HUES64 (cell line): ENCODE data around the gene LBHD2.

ENCODE experiments used
- H3K27ac ChIP-seq: 2 replicates; pipeline ENCODE4 v1.7.0; 2013; ENCODE audit warnings: low read depth, low read length, inconsistent platforms
- H3K27me3 ChIP-seq: 2 replicates; pipeline ENCODE4 v1.6.1; 2013; ENCODE audit warnings: mild to moderate bottlenecking, low read length; ENCODE audit not compliant: insufficient read depth
- H3K36me3 ChIP-seq: 2 replicates; pipeline ENCODE4 v1.6.1; 2013; ENCODE audit warnings: mild to moderate bottlenecking, low read length; ENCODE audit not compliant: insufficient read depth
- H3K4me1 ChIP-seq: 2 replicates; pipeline ENCODE4 v1.6.1; 2013; ENCODE audit warnings: mild to moderate bottlenecking, low read length, moderate library complexity; ENCODE audit not compliant: insufficient read depth
- H3K4me3 ChIP-seq: 2 replicates; pipeline ENCODE4 v1.5.1; 2013; ENCODE audit warnings: mild to moderate bottlenecking, low read length, moderate library complexity
- H3K9ac ChIP-seq: 2 replicates; pipeline ENCODE4 v1.6.1; 2013; ENCODE audit warnings: mild to moderate bottlenecking, low read depth, low read length
- H3K9me3 ChIP-seq: 2 replicates; pipeline ENCODE4 v1.6.1; 2013; ENCODE audit warnings: low read depth, low read length; ENCODE audit not compliant: insufficient read depth
- WGBS: fragments of 150-250, 120-280 bp; methylation state at CpG from one replicate; pipeline ENCODE4 v1.1.7; 2013; ENCODE audit warnings: missing lambda C conversion rate; 5-methylcytosine and 5-hydroxymethylcytosine counted together

LBHD2 gene

DNA sequence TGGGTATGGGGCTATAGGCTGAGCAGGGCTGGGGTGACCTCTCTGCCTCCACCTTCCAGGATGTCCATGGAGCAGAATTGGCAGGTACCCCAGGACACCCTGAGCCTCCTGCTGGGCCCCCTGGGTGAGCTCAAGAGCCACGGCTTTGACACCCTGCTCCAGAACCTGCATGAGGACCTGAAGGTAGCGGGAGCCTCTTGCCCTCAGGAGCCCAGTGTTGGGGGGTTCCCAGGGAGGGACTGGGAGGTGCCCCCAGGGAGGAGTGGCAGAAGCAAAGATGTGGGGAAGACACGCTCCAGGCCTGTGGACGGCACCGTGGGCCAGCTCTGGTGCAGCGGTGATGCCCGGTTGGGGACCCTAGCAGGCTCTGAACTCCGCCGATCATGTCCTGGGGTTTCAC is 47.6 kb downstream of the LBHD2 start:
- H3K36me3 ChIP-seq: peaks cover 17% of the 10 kb centered on the region
- 95% methylated on average over 9 of the region's 9 CpGs for WGBS
- no peak overlapping the region for H3K9ac ChIP-seq
- no peak overlapping the region for H3K4me3 ChIP-seq
- H3K27ac ChIP-seq: no peak overlapping the region
- no peaks in the 10 kb centered on the region for H3K9me3 ChIP-seq
- H3K4me1 ChIP-seq: 0 out of 2 replicates have a peak, but pooled peaks cover under 1% of the 10 kb centered on the region
- H3K27me3 ChIP-seq: peaks cover 6% of the 10 kb centered on the region; the same call in 1 of the 2 replicates

- Histone ChIP-seq H3K27me3 (peaks cover 3% of the 10 kb centered on the region; the same call in 1 of the 2 replicates), H3K27ac (no peak overlapping the region), H3K9ac (no peak overlapping the region), H3K4me3 (no peak overlapping the region), H3K4me1 (peaks cover 10% of the 10 kb centered on the region; the same call in 1 of the 2 replicates), H3K36me3 (peaks cover 17% of the 10 kb centered on the region), H3K9me3 (no peaks in the 10 kb centered on the region)
- WGBS: 90% methylated on average over 39 of the region's 39 CpGs
Observed at GRCh38 chr14:103132381-103133209, 48.6 kb downstream of the LBHD2 start.

DNA sequence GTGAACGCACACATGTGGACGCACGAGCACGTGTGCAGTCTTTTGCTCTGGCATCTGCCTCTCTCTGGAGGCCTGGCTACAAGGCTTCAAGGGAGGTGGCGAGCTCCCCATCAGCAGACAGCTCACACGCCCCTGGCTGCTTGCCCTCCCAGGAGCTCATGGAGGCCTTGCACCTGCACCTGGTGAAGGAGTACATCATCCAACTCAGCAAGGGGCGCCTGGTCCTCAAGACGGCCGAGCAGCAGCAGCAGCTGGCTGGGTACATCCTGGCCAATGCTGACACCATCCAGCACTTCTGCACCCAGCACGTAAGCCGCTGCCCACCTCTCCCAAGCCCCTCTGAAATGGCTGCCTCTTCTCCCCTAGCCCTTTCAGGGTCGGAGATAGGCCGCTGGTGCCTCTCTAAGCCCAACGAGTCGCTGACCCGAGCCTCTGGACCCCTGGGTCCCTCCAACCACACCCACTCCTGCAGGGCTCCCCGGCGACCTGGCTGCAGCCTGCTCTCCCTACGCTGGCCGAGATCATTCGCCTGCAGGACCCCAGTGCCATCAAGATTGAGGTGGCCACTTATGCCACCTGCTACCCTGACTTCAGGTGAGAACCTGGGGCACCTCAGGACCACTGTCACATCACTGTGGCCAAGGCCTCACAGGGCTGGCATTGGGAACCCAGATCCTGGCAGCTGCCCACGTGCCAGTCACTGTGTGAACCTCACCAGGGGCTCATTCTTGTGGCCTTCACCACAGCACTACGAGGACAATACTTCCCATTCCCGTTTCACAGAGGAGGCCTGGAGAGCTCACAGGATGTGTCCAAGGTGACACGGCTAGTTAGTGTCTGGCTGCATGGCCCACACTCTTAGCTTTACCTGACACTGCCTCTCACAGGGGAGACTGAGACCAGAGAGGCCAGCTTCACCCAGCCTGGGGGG is 49.5 kb downstream of the LBHD2 start:
- 94% methylated on average over 25 of the region's 25 CpGs for WGBS
- Histone ChIP-seq H3K27me3 (peaks cover 3% of the 10 kb centered on the region; the same call in 1 of the 2 replicates), H3K9me3 (no peaks in the 10 kb centered on the region), H3K4me1 (peaks cover 11% of the 10 kb centered on the region; the same call in 1 of the 2 replicates), H3K36me3 (peaks cover 17% of the 10 kb centered on the region), H3K27ac (no peak overlapping the region), H3K4me3 (no peak overlapping the region), H3K9ac (no peak overlapping the region)

- peaks cover 11% of the 10 kb centered on the region; the same call in 1 of the 2 replicates for H3K4me1 ChIP-seq
- H3K9me3 ChIP-seq: no peaks in the 10 kb centered on the region
- no peak overlapping the region for H3K4me3 ChIP-seq
- H3K36me3 ChIP-seq: peaks cover 17% of the 10 kb centered on the region
- peaks cover 13% of the 10 kb centered on the region for H3K27me3 ChIP-seq
- H3K27ac ChIP-seq: no peak overlapping the region
- 43% methylated on average over 2 of the region's 2 CpGs for WGBS
- H3K9ac ChIP-seq: no peak overlapping the region
Observed at GRCh38 chr14:103134405-103134804, 50.4 kb downstream of the LBHD2 start.

GRCh38 chr14:103134919-103135318 is 50.9 kb downstream of the LBHD2 start:
- peaks cover 17% of the 10 kb centered on the region for H3K36me3 ChIP-seq
- WGBS: 91% methylated on average over 14 of the region's 14 CpGs
- H3K4me3 ChIP-seq: no peak overlapping the region
- H3K9ac ChIP-seq: no peak overlapping the region
- peaks cover 11% of the 10 kb centered on the region; the same call in 1 of the 2 replicates for H3K4me1 ChIP-seq
- H3K27ac ChIP-seq: no peak overlapping the region
- no peaks in the 10 kb centered on the region for H3K9me3 ChIP-seq
- H3K27me3 ChIP-seq: peaks cover 17% of the 10 kb centered on the region

- H3K9ac ChIP-seq: no peak overlapping the region
- 92% methylated on average over 26 of the region's 26 CpGs for WGBS
- peaks cover 17% of the 10 kb centered on the region for H3K36me3 ChIP-seq
- peaks cover 24% of the 10 kb centered on the region for H3K27me3 ChIP-seq
- H3K27ac ChIP-seq: no peak overlapping the region
- H3K9me3 ChIP-seq: no peaks in the 10 kb centered on the region
- no peak overlapping the region for H3K4me3 ChIP-seq
- H3K4me1 ChIP-seq: peaks cover 11% of the 10 kb centered on the region; the same call in 1 of the 2 replicates
Observed at GRCh38 chr14:103135333-103136260, 51.6 kb downstream of the LBHD2 start.

- Histone ChIP-seq H3K4me1 (peaks cover 11% of the 10 kb centered on the region; the same call in 1 of the 2 replicates), H3K4me3 (no peak overlapping the region), H3K9ac (0 out of 2 replicates have a peak overlapping the region, but pooled peaks have one; percentile 19), H3K27me3 (peaks cover 25% of the 10 kb centered on the region), H3K9me3 (no peaks in the 10 kb centered on the region), H3K36me3 (peaks cover 17% of the 10 kb centered on the region), H3K27ac (peak overlapping the region; percentile 42)
- 70% methylated on average over 20 of the region's 20 CpGs for WGBS
Observed at GRCh38 chr14:103136388-103137271, 52.6 kb downstream of the LBHD2 start.

DNA sequence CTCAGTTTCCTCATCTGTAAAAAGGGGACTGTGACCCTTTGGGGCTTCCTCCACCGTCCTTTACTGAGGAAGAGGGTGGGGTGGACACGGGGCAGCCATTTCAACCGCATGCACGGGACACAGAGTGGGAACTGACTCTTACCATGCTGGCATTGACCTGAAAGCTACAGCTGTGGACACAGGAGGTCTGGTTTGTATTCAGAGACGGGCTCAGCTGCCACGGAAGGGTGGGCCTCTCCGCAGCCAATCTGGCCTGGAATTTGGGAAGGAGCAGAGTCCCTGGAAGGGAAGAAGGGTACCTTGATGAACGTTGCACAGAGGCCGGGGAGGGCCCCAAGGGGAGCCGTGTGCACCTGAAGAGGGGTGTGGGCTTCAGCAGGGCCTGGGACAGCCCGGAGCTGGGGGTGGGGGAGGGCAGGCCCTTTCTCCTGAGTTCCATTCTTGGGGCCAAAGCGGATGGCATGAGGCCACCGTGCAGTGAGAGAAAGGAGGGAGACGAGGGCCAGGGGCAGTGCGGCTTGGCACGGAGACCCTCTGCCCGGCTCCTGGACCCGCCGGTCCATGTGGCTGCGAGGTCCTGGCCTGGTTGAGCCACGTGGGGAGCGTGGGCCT is 53.8 kb downstream of the LBHD2 start:
- H3K4me1 ChIP-seq: peaks cover 11% of the 10 kb centered on the region; the same call in 1 of the 2 replicates
- no peaks in the 10 kb centered on the region for H3K9me3 ChIP-seq
- no peak overlapping the region for H3K4me3 ChIP-seq
- H3K36me3 ChIP-seq: peaks cover 14% of the 10 kb centered on the region
- H3K27me3 ChIP-seq: peaks cover 25% of the 10 kb centered on the region
- WGBS: 76% methylated on average over 22 of the region's 22 CpGs
- H3K27ac ChIP-seq: no peak overlapping the region
- no peak overlapping the region for H3K9ac ChIP-seq

- H3K27me3 ChIP-seq: peaks cover 25% of the 10 kb centered on the region
- no peaks in the 10 kb centered on the region for H3K9me3 ChIP-seq
- peak overlapping the region; percentile 50 for H3K9ac ChIP-seq
- H3K36me3 ChIP-seq: peaks cover 7% of the 10 kb centered on the region
- peak overlapping the region; percentile 51 for H3K4me3 ChIP-seq
- H3K4me1 ChIP-seq: peaks cover 11% of the 10 kb centered on the region; the same call in 1 of the 2 replicates
- H3K27ac ChIP-seq: no peak overlapping the region
- 26% methylated on average over 66 of the region's 66 CpGs for WGBS
Observed at GRCh38 chr14:103138301-103139131, 54.5 kb downstream of the LBHD2 start.
